Measurements from ENCODE around the gene CCNA2.

Gene CCNA2

DNA sequence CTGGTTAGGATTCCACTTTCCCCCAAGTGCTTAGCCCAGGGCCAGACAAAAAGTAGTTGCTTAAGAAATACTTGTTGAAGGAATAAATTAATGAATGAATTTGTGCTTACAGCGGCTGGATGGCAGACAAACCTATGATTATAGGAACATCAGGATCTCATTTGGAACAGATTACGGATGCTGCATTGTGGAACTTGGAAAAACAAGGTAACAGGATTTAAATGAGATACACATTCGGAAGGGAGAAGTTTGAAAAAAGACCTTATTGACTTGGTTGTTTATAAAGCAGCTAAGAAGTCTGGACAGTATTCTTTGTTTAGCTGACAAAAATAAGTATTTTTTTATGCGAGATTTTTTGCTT, 22.0 kb downstream of the CCNA2 start:
- DNase-seq (ENCODE audit: low read depth in 2 of 2) = no peak

DNA sequence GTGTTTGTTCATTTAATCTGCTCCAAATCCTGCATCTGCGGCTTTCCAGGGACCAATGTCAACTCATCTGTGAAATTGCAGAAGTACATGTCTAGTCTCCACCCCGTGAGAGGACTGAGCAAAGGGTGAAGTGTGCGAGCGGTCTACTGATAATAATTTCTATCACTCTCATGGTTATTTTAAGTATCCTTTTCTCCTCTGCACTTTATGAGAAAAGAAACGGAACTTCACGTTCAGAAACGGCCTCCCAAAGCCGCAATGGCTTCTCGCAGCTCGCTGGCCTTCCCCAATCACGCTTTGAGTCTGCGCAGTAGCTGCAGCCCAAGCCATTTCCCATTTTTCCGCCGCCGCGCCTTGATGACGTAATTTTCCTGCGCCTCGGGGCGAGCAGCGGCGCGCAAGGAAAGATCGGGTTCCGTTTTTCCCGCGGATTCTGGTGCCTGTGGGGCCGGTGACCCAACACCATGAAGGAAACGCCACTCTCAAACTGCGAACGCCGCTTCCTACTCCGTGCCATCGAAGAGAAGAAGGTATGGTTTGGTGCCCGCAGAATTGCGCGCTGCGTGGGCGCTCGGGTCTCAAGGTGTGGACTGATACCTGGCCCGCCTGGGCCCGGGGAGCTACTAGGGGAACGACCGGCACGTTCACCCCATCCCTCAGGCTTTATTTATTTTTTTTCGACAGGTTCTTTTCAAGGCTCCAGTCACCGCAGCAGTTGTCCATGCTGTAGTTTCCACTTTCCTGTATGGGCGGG, 22.5 kb downstream of the CCNA2 start, which contains the start of gene EXOSC9:
Gene EXOSC9, plus strand, starts transcription at position 363 of the 754 bp plus-strand sequence. Its CDS starts 102 bp downstream, at position 465.
- DNase-seq (ENCODE audit: low read depth in 2 of 2) = peak; percentile 92

DNA sequence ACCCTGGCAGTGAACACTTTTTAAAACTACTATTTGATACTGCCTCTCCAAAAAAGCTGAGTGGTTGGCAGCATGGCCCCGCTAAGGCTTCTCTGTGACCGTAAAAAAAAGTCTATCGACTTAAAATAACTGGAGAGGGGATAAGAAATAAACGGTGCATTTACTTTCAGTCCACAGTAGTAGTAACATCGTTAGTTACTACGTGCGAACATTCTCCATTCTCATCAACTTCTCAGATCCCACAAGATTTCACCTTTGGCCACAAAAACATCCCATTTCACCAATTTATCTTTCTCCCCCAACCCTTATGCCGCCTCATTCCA, 23.1 kb downstream of the CCNA2 start:
- no peak for DNase-seq (ENCODE audit: low read depth in 2 of 2)

DNA sequence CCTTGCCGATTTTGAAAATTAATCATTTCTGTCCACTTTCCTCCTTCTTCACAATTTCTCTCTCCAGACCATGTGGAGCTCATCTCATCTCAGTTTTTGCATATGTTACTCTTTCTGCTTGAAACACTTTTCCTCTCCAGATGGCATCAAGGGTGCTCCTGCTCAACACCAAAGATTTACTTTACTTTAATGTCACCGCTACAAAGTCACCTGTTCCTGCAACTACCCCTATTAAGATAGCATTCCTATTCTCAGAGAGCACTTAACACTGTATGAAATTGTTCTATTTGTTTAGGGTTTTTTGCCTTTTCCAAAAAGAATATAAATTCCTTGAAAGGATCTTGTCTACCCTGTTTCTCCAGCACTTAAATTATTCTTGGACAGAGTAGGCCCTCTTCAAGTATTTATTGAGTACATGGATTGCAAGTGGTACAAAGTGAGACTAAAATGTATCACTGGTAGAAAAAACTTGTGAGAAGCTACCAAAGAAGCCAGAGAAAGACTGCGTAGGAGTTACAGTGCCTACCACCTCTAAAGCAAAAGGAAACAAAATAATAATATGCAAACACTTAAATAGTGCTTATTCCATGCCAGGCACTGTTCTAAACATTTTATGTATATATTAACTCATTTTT, 23.7 kb downstream of the CCNA2 start:
- no peak for DNase-seq (ENCODE audit: low read depth in 2 of 2)

DNA sequence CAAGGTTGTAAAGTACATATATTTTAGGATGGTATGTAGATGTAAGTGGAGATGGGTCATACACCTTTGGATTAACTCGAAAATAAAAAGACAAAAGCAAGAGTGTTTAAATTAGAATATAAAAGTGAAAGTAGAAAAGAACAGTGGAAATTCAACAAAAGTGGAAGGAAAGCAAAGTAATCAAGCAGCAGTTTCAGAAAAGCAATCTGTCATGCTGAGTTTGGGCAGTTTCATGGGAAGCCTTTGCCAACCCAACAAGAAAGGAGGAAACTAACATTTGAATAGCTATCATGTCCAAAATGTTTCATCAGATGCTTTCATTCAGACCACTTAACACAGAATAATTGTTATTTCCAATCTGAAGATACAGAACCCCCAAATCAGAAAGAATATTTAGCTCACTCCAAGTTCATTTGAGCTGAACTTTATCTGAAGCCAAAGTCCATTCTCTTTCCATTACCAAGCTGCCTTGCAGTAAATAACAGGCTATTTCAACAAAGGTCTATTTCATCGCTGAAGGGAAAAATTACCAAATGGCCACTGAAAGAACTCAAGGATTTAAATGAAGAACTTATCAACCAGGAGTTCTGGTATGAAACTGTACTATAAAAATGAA, 24.4 kb downstream of the CCNA2 start:
- no peak for DNase-seq (ENCODE audit: low read depth in 2 of 2)

DNA sequence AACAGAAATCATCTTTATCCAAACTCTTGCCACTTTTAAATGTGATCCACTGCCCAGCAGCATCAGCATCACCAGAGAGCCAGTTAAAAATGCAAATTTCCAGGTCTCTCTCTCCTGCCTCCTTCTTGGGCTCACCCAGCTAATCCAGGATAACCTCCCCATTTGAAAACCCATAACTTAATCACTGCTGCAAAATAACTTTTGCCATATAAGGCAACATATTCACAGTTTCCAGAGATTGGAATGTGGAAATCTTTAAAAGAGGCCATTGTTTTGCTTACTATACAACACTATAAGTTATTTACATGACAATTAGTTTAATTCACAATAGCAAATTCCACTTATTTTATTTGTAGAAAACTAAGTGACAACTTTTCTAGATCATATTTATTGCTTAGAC, 27.4 kb downstream of the CCNA2 start:
- peak in 1 of 2 experiments; percentile 34 for DNase-seq (ENCODE audit: low read depth in 2 of 2)

DNA sequence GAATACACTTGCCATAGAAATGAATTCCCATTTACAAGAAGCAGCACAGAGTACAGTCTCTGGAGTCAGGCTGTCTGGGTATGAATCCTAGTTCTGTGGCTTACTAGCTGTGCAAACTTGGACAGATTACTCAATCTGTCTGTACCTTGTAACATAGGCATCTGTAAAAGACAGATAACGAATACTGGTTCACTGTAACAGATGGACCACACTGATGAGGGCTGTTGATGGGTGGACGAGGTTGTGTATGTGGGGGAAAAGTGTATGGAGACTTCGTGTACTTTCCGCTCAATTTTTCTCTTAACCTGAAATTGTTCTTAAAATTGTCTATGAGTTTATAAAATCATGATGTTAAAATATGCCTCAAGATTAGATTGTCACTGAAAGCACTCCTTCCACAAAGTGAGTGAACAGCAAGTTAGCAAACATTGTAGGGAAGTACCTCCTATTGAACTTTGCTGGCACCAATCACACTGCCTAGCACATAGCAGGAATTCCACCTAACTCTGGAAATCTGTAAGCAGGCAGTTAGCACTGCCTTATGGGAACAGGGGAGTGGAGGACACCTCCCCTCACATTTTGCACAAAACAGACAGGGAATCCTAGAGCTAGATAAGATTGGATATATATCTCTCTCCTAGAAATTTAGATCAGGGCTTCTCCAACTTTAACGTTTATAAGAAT, 29.0 kb downstream of the CCNA2 start:
- no peak for DNase-seq (ENCODE audit: low read depth in 2 of 2)

DNA sequence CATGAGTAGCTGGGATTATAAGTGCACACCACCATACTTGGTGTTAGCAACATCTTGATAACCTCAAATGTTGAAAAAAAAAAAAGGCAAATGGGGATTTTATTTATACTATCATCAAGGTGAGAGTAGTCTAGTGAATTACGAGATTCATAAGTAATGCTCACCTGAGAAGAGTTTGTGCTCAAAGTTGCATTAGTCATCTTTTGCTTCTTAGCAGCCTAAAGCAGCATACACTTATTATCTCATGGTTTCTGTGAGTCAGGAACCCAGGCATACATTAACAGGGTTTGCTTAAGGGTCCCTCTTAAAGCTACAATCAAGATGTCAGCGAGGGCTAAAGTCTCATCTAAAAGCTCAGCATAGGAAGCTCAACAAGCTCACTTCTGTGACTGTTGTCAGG, 30.7 kb downstream of the CCNA2 start:
- no peak for DNase-seq (ENCODE audit: low read depth in 2 of 2)

DNA sequence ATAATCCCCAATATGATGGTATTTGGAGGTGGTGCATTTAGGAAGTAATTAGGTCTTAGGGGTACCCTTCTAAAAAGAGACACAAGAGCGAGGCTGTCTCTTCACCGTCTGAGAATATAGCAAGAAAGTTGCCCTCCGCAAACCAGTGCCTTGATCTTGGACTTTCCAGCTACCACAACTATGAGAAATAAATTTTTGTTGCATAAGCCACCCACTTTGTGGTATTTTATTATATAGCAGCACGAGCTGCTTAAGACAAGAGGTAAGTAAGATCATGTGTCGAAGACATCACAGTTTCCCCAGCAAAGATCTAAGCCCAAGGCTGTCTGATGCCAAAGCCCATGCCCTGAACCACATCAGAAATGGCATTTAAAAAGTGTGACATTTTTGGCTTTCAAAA, 32.2 kb downstream of the CCNA2 start:
- peak; percentile 69 to 72 for DNase-seq (ENCODE audit: low read depth in 2 of 2)

DNA sequence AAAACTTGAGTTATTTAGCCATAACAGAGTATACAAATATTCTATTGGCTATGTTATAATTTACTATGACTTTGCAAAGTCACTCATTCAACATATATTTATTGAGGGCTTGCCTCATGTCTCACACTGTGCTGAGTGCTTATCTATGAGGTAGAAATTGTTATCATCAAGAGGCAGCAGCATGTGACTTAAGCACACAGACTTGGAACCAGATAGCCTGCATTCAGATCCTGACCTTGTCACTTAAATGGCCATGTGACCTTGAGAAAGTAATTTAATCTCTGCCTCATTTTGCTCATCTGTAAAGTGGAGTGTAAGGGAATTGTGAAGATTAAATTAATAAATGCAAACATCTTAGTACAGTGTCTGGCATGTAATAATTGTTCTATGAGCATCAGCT, 32.7 kb downstream of the CCNA2 start:
- DNase-seq (ENCODE audit: low read depth in 2 of 2) = no peak

DNA sequence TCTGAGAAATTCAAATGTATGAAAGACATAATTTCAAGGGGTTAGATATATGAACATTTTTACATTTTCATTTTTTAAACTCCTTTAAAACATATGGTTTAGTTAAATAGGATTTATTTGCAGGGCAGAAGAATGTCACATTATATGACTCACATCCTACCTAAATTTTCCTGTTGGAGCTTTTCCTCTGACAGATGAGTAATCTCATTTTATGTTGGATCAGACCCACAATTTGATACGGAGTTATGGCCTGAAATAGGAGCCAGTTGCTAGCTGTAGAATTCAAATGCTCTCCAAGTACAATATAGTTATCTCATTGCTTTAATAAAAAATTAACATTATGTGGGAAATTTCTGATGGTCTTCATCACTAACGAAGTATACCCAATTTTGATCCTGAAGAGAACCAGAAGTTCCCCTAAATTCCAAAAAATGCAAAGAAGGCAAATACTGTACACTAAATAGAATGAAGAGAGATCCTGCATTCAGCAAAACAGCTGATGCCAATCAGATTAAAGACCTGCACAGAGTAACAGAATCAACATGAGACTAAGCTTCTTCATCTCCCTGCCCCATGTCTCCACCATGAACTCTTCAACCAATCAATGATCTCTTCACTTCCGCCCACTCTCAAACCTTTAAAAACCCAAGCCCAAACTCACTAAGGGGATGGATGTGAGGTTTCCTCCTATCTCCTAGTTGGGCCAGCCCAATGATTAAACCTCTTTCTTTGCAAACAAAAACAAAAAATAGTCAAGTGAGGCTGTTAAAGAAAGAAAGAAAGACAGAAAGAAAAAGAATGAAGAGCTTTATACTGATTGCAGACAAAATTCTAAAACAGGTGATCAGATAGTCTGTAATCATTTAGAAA, 33.5 kb downstream of the CCNA2 start:
- peak; percentile 83 to 84 for DNase-seq (ENCODE audit: low read depth in 2 of 2)

DNA sequence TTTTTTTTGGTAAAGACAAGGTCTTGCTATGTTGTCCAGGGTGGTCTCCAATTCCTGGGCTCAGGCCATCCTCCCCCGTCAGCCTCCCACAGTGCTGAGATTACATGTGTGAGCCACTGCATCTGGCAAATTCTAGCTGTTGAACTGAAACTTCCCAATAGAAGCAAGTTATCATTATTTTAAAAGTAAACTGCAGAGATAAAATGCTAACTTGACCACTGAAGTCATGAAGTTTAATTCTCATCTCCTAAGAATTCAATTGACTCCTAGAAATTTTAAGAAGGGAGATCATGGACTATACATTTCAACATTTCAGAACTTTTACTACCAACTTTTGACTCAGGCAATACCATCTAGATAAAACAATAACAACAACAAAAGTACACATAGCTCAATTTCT, 34.2 kb downstream of the CCNA2 start:
- peak in 1 of 2 experiments; percentile 43 for DNase-seq (ENCODE audit: low read depth in 2 of 2)

DNA sequence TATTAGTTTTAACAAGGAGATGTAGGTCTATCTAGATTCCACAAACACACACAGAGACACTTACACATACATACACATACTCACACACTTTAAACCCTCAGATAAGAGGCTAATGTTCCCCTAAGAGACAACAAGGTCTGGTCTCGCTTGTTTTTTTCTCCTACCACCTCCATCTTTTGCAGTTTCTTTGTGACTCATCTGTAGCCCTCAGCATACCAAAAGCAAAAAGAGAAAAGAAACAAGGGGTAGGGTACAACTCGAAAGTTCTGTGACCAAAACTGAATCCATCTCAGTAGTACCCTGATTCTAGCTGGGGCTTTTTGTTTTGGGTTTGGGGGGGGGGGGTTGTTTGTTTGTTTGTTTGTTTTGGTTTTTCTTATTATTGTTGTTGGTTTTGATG, 34.8 kb downstream of the CCNA2 start:
- DNase-seq (ENCODE audit: low read depth in 2 of 2) = no peak

DNA sequence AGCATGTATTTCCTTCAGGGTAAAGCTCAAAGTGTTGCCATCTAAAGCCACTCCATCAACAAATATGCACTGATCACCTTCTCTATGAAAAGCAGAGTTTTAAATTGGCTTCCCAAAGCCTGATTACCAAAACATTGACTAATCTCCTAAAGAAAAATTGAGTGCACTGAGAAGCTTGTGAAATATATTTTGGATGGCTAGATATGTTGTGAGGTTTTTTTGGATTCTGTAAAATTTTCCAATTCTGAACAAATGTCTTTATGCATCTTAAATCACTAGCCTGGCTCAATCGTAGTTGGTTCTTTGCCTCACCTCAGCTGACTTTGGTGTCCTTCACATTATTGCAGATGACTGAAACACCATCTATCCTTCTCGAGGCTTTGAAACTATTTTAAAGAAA, 37.5 kb downstream of the CCNA2 start:
- DNase-seq (ENCODE audit: low read depth in 2 of 2) = no peak

DNA sequence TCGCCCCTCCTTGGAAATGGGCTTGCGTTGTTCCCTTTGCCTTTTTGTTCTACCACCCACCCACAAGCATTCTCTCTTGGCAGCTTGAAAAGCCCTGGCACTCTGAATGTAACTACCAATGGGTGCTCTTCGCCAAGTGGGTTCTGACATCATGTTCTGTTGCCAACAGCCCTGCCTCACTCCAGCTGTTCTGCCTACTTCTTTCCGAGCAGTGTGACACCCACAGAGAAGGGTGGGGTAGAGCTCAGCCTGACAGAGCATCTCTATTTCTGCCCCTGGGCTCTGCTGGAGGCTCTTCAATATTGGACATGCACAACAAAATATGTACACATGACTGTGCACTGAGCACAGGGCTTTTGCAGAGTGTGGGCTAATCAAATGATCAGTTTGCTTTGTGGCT, 38.2 kb downstream of the CCNA2 start:
- DNase-seq (ENCODE audit: low read depth in 2 of 2) = no peak

DNA sequence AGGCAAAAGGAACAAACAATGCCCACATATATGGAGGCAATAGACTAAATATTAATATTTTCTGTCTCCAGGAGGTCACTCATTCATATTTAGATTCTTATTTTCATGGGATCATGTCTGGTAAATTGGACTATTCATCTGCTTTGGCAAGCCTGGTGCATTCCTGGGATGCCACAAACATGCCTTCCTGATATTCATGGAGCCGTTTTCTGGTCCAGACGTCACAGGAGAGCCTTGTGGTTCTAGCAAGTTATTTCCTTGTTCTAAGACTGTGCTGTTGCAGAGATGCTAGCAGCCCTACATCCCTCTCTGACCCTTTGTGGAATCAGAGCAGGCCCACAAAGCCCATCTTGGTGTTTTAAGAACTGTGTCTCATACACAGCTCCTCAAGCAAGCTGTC, 38.7 kb downstream of the CCNA2 start:
- peak; percentile 95 to 96 for DNase-seq (ENCODE audit: low read depth in 2 of 2)

DNA sequence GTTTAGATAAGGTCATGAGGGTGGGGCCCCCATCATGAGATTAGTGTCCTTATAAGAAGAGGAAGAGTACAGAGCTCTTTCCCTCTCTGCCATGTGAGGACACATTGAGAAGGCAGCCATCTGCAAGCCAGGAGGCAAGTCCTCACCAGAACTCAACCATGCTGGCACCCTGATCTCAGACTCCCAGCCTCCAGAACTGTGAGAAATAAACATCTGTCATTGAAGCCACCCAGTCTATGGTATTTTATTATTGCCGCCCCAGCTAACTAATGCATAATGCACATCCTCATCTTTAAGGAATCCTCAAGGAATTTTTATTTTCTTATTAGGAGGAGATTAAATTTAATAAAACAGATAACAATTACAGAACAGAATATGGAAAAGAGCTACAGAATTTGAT, 39.3 kb downstream of the CCNA2 start:
- no peak for DNase-seq (ENCODE audit: low read depth in 2 of 2)

DNA sequence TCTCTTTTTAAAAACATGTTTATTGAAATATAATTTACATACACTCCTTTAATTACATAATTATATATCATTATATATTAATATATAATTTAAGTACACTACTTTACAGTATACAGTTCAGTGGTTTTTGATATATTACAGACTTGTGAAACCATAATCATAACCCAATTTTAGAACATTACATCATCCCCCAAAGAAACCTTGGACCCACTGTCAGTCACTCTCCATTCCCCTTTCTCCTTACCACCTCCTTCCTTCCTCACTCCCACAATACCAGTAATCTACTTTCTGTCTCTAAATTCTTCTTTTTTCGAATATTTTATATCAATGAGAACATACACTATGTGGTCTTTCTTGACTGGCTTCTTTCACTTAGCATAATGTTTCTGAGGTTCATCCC, 40.5 kb downstream of the CCNA2 start:
- DNase-seq (ENCODE audit: low read depth in 2 of 2) = no peak

DNA sequence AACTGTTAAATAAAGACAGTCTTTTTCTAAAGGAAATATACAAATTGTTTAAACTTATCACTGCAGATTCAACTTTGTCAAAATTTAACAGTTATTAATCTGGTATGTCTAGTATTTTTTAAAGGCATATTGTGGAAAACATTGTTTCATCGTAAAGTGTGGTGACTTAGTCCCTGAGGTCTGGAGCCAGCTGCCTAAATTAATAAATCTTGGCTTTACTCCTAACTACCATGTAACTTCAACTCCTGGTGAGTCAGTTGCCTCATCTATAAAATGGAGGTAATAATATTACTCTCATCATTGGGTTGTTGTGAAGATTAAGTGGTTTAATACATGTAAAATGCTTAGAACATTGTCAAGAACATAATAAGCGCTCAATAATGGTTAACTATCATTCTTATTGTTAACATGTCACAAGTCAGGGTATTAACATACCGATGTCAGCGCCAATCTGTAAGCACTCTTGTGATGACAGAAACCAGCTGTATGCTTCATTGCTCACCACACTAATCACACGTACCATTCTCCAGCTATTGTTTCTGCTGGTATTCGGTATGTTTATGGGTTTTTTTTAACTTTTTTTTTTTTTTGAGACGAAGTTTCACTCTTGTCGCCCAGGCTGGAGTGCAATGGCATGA, 44.6 kb downstream of the CCNA2 start:
- DNase-seq (ENCODE audit: low read depth in 2 of 2) = no peak

DNA sequence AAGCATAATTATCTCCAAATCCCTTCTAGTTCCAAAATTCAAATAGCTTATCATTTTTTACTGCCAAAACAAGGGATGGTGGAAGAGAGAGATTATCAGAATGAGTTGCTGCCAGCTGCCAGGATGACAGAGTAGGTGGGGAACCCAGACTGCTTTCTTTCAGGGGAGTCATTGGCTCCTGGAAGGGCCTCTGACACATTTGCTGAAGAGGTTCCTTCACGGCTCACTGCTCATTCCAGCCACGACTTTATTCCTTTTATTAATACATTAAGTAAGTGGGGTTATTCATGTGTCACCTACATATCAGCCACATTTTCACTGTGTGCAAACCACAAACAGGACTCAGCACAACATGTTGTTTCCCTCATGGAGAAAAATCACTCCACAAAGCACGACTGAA, 46.1 kb downstream of the CCNA2 start:
- no peak for DNase-seq (ENCODE audit: low read depth in 2 of 2)
